Left lung (tissue), 10 donors: ENCODE data around the gene SLC28A2. TPM values are rescaled to one million over a fixed set of nuclear protein-coding genes. Genes with fewer than 3 reads are reported as not detected.

ENCODE experiments used
- ATAC-seq: fragments of 200-7000 bp; cut with Tn5 transposase; one replicate; pipeline ENCODE4 v1.9.1; 2020; ENCODE audit warnings: moderate library complexity
- DNase-seq, 4 donors: peaks; one replicate each; pipeline ENCODE4 v3.0.0-alpha.2; 2013 to 2020
- H3K27ac ChIP-seq, 2 donors: fragments of 200-600 bp; sonication (generic) in 1 of 2; one replicate each; pipeline versions ENCODE4 v1.5.0 to v1.8.0; 2020 to 2021
- H3K27me3 ChIP-seq, 2 donors: fragments of 200-600 bp; sonication (generic) in 1 of 2; one replicate each; pipeline versions ENCODE4 v1.5.0 to v1.8.0; 2020 to 2021
- H3K36me3 ChIP-seq, 2 donors: fragments of 200-600 bp; sonication (generic) in 1 of 2; one replicate each; pipeline versions ENCODE4 v1.5.0 to v1.8.0; 2020 to 2021
- H3K4me1 ChIP-seq, 2 donors: fragments of 200-600 bp; one replicate each; pipeline ENCODE4 v1.8.0; 2021
- H3K4me3 ChIP-seq, 2 donors: fragments of 200-600 bp; sonication (generic) in 1 of 2; one replicate each; pipeline versions ENCODE4 v1.5.0 to v1.8.0; 2020 to 2021; ENCODE audit warnings: mild to moderate bottlenecking in 1 of 2
- H3K9me3 ChIP-seq, 2 donors: fragments of 200-600 bp; sonication (generic) in 1 of 2; one replicate each; pipeline versions ENCODE4 v1.5.0 to v1.8.0; 2020 to 2021
- intact Hi-C, 2 donors: fragments of 100-400 bp; cut with DNase I; formaldehyde crosslinking; loops; one replicate each; pipeline versions ENCODE4 v1.11.2 to v1.14.2; 2022
- polyA plus RNA-seq, 6 donors: library from polyadenylated mRNA; unstranded; fragments of 120-200 nt; gene quantifications; one replicate each; pipeline ENCODE4 v1.2.1, GENCODE V29; 2013; ENCODE audit not compliant: insufficient read length in 6 of 6
- total RNA-seq, 2 donors: library from RNA; stranded (reverse); fragmentation: NEBNext Ultra II Directional; extraction: Animal tissue kit (Norgen Biotek cat#: 25700); gene quantifications; one replicate each; pipeline ENCODE4 v1.2.1, GENCODE V29; 2021
- TF ChIP-seq, protein P1 (sequence below), 2 donors: fragments of 200-600 bp; sonication (generic) in 1 of 2; IDR thresholded peaks; one replicate each; pipeline versions ENCODE4 v1.5.0 to v1.8.0; 2021; ENCODE audit warnings: antibody characterized with exemption in 2 of 2
- donor health status: DM: no; HTN: yes; CAD: no.
- donor health status: DM: no; HTN: no; CAD: no.

The SLC28A2 gene
- total and polyA plus RNA-seq, 8 donors, result 0.28 to 0.99 (median 0.41) TPM; not detected in 2

DNA sequence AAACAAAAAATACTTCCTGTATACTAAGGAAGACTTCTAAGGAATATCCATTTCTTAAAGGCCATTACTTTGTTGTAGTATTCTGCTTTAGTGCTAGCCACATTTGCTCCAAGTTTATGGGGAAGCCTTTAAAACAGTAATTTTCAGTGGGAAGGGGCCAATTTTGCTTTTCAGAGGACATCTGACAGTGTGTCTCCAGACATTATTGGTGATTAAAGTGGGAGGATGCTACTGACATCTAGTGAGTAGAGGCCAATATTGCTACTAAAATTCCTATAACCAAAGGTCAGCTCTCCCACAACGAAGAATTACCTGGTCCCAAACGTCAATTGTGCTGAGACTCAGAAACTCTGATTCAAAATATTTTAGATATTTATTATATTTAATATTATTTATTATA is 24.8 kb downstream of the SLC28A2 start:
- intact Hi-C loops, result no loop called here
- DNase-seq (peak in 1 of 4 donors; percentile 47), ATAC-seq (no peak)
- peaks cover 9 to 15% of the 10 kb centered on the region in 2 donors for H3K4me1 ChIP-seq
- H3K4me3 ChIP-seq, result no peak overlapping the region
- H3K36me3 ChIP-seq, result no peaks in the 10 kb centered on the region
- TF ChIP-seq, protein P1, sequence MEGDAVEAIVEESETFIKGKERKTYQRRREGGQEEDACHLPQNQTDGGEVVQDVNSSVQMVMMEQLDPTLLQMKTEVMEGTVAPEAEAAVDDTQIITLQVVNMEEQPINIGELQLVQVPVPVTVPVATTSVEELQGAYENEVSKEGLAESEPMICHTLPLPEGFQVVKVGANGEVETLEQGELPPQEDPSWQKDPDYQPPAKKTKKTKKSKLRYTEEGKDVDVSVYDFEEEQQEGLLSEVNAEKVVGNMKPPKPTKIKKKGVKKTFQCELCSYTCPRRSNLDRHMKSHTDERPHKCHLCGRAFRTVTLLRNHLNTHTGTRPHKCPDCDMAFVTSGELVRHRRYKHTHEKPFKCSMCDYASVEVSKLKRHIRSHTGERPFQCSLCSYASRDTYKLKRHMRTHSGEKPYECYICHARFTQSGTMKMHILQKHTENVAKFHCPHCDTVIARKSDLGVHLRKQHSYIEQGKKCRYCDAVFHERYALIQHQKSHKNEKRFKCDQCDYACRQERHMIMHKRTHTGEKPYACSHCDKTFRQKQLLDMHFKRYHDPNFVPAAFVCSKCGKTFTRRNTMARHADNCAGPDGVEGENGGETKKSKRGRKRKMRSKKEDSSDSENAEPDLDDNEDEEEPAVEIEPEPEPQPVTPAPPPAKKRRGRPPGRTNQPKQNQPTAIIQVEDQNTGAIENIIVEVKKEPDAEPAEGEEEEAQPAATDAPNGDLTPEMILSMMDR (IDR thresholded peaks at IDR 0.05), result no peak
- H3K27ac ChIP-seq, result no peak overlapping the region
- no peaks in the 10 kb centered on the region for H3K9me3 ChIP-seq
- no peaks in the 10 kb centered on the region for H3K27me3 ChIP-seq

DNA sequence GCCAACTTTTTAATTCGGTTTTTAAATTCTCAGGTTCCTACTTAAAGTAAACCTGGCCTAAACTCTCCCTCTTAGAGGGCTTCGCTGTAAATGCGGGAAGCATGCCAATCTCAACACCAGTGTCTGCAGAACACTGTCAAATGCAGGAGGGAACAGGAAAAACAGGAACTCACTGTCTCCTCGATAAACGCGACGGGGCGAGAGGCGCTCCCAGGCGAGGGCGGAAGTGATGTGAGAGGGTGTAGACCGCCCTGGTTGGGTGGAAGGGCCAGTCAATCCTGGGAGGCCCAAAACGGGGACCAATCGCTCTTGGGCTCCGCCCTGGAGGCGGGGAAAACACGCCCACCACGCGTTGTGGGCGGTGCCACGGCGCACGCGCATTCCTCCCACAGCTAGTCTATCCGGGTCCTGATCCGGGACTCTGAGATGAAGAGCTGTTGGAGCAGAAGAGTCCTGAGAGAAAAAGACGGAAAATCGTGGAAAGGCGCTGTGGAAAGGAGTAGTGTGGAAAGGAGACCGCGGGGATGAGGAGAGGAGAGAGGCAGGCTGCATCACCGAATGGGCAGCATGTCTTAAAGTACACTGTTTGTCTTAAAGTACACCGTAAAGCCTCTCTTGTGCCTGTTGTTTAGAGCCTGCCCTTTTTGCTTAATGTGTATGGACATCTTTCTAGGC is 27.1 kb downstream of the SLC28A2 start:
- H3K4me3 ChIP-seq, result peak overlapping the region; percentile 48 to 50
- DNase-seq (peak; percentile 94 to 99 (median 98)), ATAC-seq (peak; percentile 100)
- H3K27ac ChIP-seq, result peak overlapping the region; percentile 83 to 84
- TF ChIP-seq, protein P1 (IDR thresholded peaks at IDR 0.05), result no peak
- H3K27me3 ChIP-seq, result no peaks in the 10 kb centered on the region
- peaks cover 9 to 15% of the 10 kb centered on the region in 2 donors for H3K4me1 ChIP-seq
- no peaks in the 10 kb centered on the region for H3K36me3 ChIP-seq
- intact Hi-C loops, result no loop called here
- H3K9me3 ChIP-seq, result no peaks in the 10 kb centered on the region

DNA sequence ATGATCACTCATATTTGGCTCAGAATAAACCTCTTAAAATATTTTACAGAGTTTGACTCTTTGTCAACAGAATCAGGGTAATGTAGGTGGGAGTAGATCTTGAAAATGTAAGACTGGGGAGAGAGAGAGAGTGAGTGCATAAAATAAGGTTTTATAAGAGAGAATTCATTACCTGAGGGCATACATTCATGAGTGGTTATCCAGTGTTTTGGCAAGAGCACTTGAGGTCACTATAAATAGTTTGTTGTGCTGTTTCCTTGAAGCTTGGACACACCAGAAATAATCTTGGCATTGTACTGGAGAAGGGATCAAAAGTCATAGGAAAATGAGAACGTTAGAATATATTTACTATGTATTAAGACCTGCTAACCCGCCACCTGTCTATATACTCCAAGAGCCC is 33.4 kb downstream of the SLC28A2 start:
- peak; percentile 63 for ATAC-seq
- H3K4me3 ChIP-seq, result no peak overlapping the region
- TF ChIP-seq, protein P1 (IDR thresholded peaks at IDR 0.05), result no peak
- H3K9me3 ChIP-seq, result no peaks in the 10 kb centered on the region
- no peak for DNase-seq
- intact Hi-C loops, result no loop called here
- no peaks in the 10 kb centered on the region for H3K4me1 ChIP-seq
- H3K36me3 ChIP-seq, result no peaks in the 10 kb centered on the region
- no peak overlapping the region for H3K27ac ChIP-seq
- no peaks in the 10 kb centered on the region for H3K27me3 ChIP-seq

DNA sequence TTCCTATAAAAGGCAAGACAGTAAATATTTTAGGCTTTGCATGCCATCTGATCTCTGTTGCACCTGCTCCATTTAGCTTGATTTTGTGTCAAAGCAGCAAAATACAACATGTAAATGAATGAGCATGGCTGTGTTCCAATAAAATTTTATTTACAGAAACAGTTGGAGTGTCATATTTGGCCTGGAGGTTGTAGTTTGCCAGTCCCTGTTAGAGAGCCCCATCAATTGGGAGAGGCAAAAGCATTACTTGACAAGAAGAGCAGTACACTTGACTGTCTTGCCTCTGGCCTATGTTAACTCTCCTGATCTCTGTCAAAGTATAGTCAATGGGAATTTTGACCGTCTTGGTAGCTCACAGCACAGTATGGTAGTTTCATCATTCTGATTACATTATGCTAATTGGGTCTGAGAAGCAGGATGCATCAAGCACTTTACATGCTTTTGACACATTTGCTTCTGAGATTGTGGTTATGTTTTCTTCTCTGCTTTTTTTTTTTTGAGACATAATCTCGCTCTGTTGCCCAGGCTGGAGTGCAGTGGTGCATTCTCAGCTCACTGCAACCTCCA is 35.4 kb downstream of the SLC28A2 start:
- no peak overlapping the region for H3K27ac ChIP-seq
- no peaks in the 10 kb centered on the region for H3K9me3 ChIP-seq
- H3K4me1 ChIP-seq, result no peaks in the 10 kb centered on the region
- no peaks in the 10 kb centered on the region for H3K36me3 ChIP-seq
- H3K4me3 ChIP-seq, result no peak overlapping the region
- TF ChIP-seq, protein P1 (IDR thresholded peaks at IDR 0.05), result no peak
- DNase-seq (no peak), ATAC-seq (no peak)
- intact Hi-C loops, result no loop called here
- no peaks in the 10 kb centered on the region for H3K27me3 ChIP-seq

- H3K27me3 ChIP-seq, result no peaks in the 10 kb centered on the region
- no peak for ATAC-seq
- no peak overlapping the region for H3K4me3 ChIP-seq
- no peaks in the 10 kb centered on the region for H3K9me3 ChIP-seq
- intact Hi-C loops, result no loop called here
- no peak overlapping the region for H3K27ac ChIP-seq
- TF ChIP-seq, protein P1 (IDR thresholded peaks at IDR 0.05), result no peak
- no peaks in the 10 kb centered on the region for H3K4me1 ChIP-seq
- DNase-seq, result no peak
- H3K36me3 ChIP-seq, result no peaks in the 10 kb centered on the region
These were observed 36.9 kb downstream of the SLC28A2 start for GRCh38 chr15:45288947-45289346.
